Astrocyte (in vitro differentiated cells and primary cell): ENCODE results near the gene AKR1D1. TPM values are rescaled to one million over a fixed set of nuclear protein-coding genes. Genes with fewer than 3 reads are reported as not detected.
A peak's percentile ranks its signal among the peaks of the same experiment; 100 is the strongest.

ENCODE experiments used
- DNase-seq: peaks from one replicate; pipeline ENCODE4 v3.0.0-alpha.2; 2010; ENCODE audit warnings: low read depth
- FAIRE-seq: peaks from 2 replicates; lab custom pipeline; 2011; peaks lifted over from hg19 to GRCh38; lab: Jason Lieb, UNC
- H2AFZ ChIP-seq: 2 replicates; pipeline ENCODE4 v1.6.0; 2012; ENCODE audit warnings: low read depth, low read length, inconsistent platforms
- H3K27ac ChIP-seq: 2 replicates; pipeline ENCODE4 v1.5.1; 2011; ENCODE audit warnings: low read depth, low read length, inconsistent platforms
- H3K27me3 ChIP-seq: 2 replicates; pipeline ENCODE4 v1.6.0; 2011; ENCODE audit warnings: low read length, inconsistent platforms; ENCODE audit not compliant: insufficient read depth
- H3K36me3 ChIP-seq: 2 replicates; pipeline ENCODE4 v1.5.1; 2011; ENCODE audit warnings: low read length, inconsistent platforms; ENCODE audit not compliant: insufficient read depth
- H3K4me1 ChIP-seq: 2 replicates; pipeline ENCODE4 v1.5.1; 2011; ENCODE audit warnings: low read length, inconsistent platforms; ENCODE audit not compliant: insufficient read depth
- H3K4me2 ChIP-seq: 2 replicates; pipeline ENCODE4 v1.6.0; 2012; ENCODE audit warnings: low read length, inconsistent platforms
- H3K4me3 ChIP-seq: 2 replicates; pipeline ENCODE4 v1.5.1; 2011; ENCODE audit warnings: low read depth, mild to moderate bottlenecking, low read length, inconsistent platforms; ENCODE audit not compliant: insufficient read depth
- H3K79me2 ChIP-seq: 2 replicates; pipeline ENCODE4 v1.6.0; 2012; ENCODE audit warnings: mild to moderate bottlenecking, low read length, inconsistent platforms; ENCODE audit not compliant: insufficient read depth
- H3K9ac ChIP-seq: 2 replicates; pipeline ENCODE4 v1.6.0; 2012; ENCODE audit warnings: mild to moderate bottlenecking, low read length, inconsistent platforms
- H3K9me3 ChIP-seq: 2 replicates; pipeline ENCODE4 v1.5.1; 2012; ENCODE audit warnings: low read depth, mild to moderate bottlenecking, low read length, inconsistent platforms; ENCODE audit not compliant: insufficient read depth
- H4K20me1 ChIP-seq: 2 replicates; pipeline ENCODE4 v1.6.0; 2012; ENCODE audit warnings: low read length, inconsistent platforms; ENCODE audit not compliant: insufficient read depth
- H3K27ac Mint-ChIP-seq: one replicate; pipeline ENCODE4 v1.8.0; 2021; ENCODE audit warnings: mild to moderate bottlenecking, mixed read lengths; ENCODE audit not compliant: unreplicated experiment
- H3K27me3 Mint-ChIP-seq: one replicate; pipeline ENCODE4 v1.8.0; 2021; ENCODE audit warnings: low read depth, mixed read lengths; ENCODE audit not compliant: unreplicated experiment
- H3K36me3 Mint-ChIP-seq: one replicate; pipeline ENCODE4 v1.8.0; 2021; ENCODE audit warnings: low read depth, mixed read lengths; ENCODE audit not compliant: unreplicated experiment
- H3K4me1 Mint-ChIP-seq: one replicate; pipeline ENCODE4 v1.8.0; 2021; ENCODE audit warnings: low read depth, mixed read lengths; ENCODE audit not compliant: unreplicated experiment
- H3K4me3 Mint-ChIP-seq: one replicate; pipeline ENCODE4 v1.8.0; 2021; ENCODE audit warnings: mild to moderate bottlenecking, moderate library complexity, mixed read lengths; ENCODE audit not compliant: unreplicated experiment
- H3K9me3 Mint-ChIP-seq: one replicate; pipeline ENCODE4 v1.8.0; 2021; ENCODE audit warnings: mild to moderate bottlenecking, mixed read lengths; ENCODE audit not compliant: unreplicated experiment
- EZH2 ChIP-seq: IDR thresholded peaks from 2 replicates; pipeline ENCODE4 v1.6.1; 2012; ENCODE audit warnings: mild to moderate bottlenecking, low read length, inconsistent platforms; ENCODE audit not compliant: insufficient read depth
- total RNA-seq: library from RNA; stranded (reverse); gene quantifications from 2 replicates; pipeline ENCODE4 v1.2.1, GENCODE V29; 2021
- TF ChIP-seq, protein P1 (sequence below): IDR thresholded peaks from 2 replicates; pipeline ENCODE4 v1.5.1; 2011; ENCODE audit warnings: low read depth, mild to moderate bottlenecking, inconsistent platforms, low read length, moderate library complexity; ENCODE audit not compliant: insufficient read depth

AKR1D1 gene
- total RNA-seq, 1 donor from 2014 or later = not detected

GRCh38 chr7:138158739-138159528, 82.7 kb downstream of the AKR1D1 start:
- DNase-seq (no peak), FAIRE-seq (no peak)
- Histone ChIP-seq H3K9ac (no peak overlapping the region), H2AFZ (no peak overlapping the region), H3K79me2 (no peaks in the 10 kb centered on the region), H3K4me3 (no peak overlapping the region), H3K36me3 (no peaks in the 10 kb centered on the region), H3K27ac (no peak overlapping the region), H3K4me1 (peaks cover 4% of the 10 kb centered on the region), H3K4me2 (no peak overlapping the region), H3K27me3 (no peaks in the 10 kb centered on the region), H4K20me1 (no peaks in the 10 kb centered on the region), H3K9me3 (no peaks in the 10 kb centered on the region)
- Mint-ChIP-seq H3K36me3 (peaks cover 1% of the 10 kb centered on the region), H3K27ac (no peak overlapping the region), H3K27me3 (no peaks in the 10 kb centered on the region), H3K4me3 (no peak overlapping the region), H3K4me1 (no peaks in the 10 kb centered on the region), H3K9me3 (peaks cover 5% of the 10 kb centered on the region)
- TF ChIP-seq, protein P1, sequence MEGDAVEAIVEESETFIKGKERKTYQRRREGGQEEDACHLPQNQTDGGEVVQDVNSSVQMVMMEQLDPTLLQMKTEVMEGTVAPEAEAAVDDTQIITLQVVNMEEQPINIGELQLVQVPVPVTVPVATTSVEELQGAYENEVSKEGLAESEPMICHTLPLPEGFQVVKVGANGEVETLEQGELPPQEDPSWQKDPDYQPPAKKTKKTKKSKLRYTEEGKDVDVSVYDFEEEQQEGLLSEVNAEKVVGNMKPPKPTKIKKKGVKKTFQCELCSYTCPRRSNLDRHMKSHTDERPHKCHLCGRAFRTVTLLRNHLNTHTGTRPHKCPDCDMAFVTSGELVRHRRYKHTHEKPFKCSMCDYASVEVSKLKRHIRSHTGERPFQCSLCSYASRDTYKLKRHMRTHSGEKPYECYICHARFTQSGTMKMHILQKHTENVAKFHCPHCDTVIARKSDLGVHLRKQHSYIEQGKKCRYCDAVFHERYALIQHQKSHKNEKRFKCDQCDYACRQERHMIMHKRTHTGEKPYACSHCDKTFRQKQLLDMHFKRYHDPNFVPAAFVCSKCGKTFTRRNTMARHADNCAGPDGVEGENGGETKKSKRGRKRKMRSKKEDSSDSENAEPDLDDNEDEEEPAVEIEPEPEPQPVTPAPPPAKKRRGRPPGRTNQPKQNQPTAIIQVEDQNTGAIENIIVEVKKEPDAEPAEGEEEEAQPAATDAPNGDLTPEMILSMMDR = no peak
- no peak for TF ChIP-seq EZH2

GRCh38 chr7:138161600-138162081, 85.4 kb downstream of the AKR1D1 start:
- Histone ChIP-seq H3K27ac (no peak overlapping the region), H3K4me2 (peak overlapping the region; percentile 55), H3K79me2 (no peaks in the 10 kb centered on the region), H3K4me1 (peaks cover 4% of the 10 kb centered on the region), H3K36me3 (no peaks in the 10 kb centered on the region), H2AFZ (peak overlapping the region; percentile 75), H4K20me1 (no peaks in the 10 kb centered on the region), H3K27me3 (no peaks in the 10 kb centered on the region), H3K9me3 (peaks cover 9% of the 10 kb centered on the region), H3K9ac (no peak overlapping the region), H3K4me3 (no peak overlapping the region)
- Mint-ChIP-seq H3K36me3 (peaks cover 9% of the 10 kb centered on the region), H3K9me3 (peaks cover 20% of the 10 kb centered on the region), H3K27ac (no peak overlapping the region), H3K4me1 (peaks cover 2% of the 10 kb centered on the region), H3K27me3 (no peaks in the 10 kb centered on the region), H3K4me3 (no peak overlapping the region)
- DNase-seq (peak; percentile 75), FAIRE-seq (peak; percentile 72)
- TF ChIP-seq, protein P1 = peak; percentile 85
- TF ChIP-seq EZH2 = no peak

DNA sequence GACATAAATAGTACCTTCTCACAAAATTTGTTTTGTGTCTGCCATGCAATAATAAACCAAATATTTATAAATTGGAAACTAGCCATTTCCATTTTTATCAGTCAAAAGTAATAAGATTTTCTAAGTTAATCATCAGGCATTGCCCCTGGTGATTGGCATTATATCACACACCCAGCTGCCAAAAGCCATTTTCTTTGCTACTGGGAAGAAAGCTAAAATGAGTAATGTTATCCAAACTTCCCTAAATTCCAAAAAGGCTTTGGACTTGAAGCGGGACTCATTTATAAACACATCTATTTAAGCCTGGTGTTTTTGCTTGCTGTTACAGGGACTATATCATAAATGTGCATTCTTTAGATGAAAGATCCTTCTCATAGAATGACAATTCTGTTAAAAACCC, 86.0 kb downstream of the AKR1D1 start:
- DNase-seq (no peak), FAIRE-seq (no peak)
- Histone ChIP-seq H3K27ac (no peak overlapping the region), H3K27me3 (no peaks in the 10 kb centered on the region), H3K36me3 (no peaks in the 10 kb centered on the region), H3K9ac (no peak overlapping the region), H2AFZ (peak overlapping the region; percentile 75), H3K4me2 (no peak overlapping the region), H3K4me3 (no peak overlapping the region), H3K9me3 (peaks cover 9% of the 10 kb centered on the region), H3K4me1 (peaks cover 4% of the 10 kb centered on the region), H3K79me2 (no peaks in the 10 kb centered on the region), H4K20me1 (no peaks in the 10 kb centered on the region)
- Mint-ChIP-seq H3K36me3 (peaks cover 9% of the 10 kb centered on the region), H3K27ac (no peak overlapping the region), H3K27me3 (no peaks in the 10 kb centered on the region), H3K4me1 (peaks cover 8% of the 10 kb centered on the region), H3K9me3 (peaks cover 20% of the 10 kb centered on the region), H3K4me3 (no peak overlapping the region)
- TF ChIP-seq EZH2 = no peak
- TF ChIP-seq, protein P1 = no peak
